ENCODE data around the gene P4HA2.

Gene P4HA2

GRCh38 chr5:132227485-132228240, at the start of gene P4HA2:
TSS of gene P4HA2 (minus strand) at chr5:132227853. CDS start at chr5:132218626, 9,227 bp downstream.
- DNase-seq (ENCODE audit: low read depth in 3 of 3) = peak; percentile 14 to 55 (median 24)

- DNase-seq (ENCODE audit: low read depth in 3 of 3) = no peak
These were observed 49.6 kb upstream of the P4HA2 start for GRCh38 chr5:132277256-132277655.

DNA sequence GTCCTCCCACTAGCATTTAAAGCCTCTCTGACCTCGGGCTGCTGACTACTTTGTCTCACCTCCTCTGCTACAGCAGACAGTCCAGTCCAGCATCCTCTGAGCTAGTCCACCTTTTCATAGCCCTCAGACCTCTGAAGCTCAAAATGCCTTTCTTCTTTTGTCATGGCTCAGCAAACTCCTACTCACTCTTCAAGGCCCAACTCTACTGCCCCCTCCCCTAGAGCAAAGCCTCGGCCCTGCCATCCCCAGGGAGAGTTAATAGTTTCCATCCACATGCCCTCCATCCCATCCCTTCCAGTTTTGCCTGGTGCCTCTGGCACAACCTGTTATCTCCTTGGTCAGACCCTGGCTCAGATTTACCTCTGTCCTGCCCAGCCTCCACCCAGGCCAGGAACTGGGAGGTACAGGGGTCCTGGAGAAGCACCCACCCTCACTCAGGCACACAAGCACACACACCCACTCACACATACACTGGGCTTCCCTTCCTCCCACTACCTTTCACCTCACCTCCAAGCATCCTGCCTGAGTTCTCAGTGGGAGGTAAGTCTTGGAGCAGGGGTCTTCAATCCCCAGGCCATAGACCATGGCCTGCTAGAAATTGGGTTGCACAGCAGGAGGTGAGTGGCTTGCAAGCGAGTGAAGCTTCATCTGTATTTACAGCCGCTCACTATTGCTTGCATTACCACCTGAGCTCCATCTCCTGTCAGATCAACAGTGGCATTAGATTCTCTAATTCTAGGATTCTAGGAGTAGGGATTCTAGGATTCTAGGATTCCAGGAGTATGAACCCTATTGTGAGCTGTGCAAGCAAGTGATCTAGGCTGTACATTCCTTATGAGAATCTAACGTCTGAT, 47.9 kb upstream of the P4HA2 start:
- no peak for DNase-seq (ENCODE audit: low read depth in 3 of 3)

DNA sequence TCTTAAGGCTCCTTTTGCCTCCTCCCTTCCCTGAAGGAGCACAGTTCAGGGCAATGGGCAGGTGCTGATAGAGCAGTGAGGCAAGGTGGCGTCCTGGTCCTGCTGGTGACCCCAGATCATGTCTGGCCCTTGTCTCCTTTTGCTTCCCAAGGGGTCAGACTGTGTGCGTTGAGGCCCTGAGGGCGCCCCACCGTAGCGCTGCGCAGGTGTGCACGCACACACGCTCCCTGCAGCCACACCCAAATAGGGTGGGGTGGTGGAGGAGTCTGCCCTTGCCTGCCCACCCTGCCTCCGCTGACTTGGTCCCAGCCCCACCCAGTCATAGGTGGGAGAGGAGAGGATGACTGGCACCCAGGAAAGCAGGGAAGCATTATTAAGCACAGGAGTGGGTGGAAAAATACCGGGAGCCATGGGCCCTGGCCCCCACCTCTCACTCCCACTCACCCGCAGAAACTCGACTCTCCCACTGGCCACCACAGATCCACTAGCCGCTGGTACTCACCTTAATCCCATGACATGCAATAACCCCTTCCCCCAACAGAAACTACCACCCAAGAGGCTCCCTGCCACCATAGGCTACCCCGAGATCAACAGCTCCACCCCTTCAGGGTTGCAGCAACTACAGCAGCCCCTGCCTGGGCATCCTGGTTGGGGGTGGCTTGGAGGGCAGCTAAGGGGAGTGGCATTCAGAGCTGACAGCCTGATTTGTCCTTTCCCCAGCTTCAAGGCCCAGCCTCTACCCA, 46.6 kb upstream of the P4HA2 start:
- DNase-seq (ENCODE audit: low read depth in 3 of 3) = no peak

- DNase-seq (ENCODE audit: low read depth in 3 of 3) = no peak
These were observed 46.0 kb upstream of the P4HA2 start for GRCh38 chr5:132273631-132274030.

DNA sequence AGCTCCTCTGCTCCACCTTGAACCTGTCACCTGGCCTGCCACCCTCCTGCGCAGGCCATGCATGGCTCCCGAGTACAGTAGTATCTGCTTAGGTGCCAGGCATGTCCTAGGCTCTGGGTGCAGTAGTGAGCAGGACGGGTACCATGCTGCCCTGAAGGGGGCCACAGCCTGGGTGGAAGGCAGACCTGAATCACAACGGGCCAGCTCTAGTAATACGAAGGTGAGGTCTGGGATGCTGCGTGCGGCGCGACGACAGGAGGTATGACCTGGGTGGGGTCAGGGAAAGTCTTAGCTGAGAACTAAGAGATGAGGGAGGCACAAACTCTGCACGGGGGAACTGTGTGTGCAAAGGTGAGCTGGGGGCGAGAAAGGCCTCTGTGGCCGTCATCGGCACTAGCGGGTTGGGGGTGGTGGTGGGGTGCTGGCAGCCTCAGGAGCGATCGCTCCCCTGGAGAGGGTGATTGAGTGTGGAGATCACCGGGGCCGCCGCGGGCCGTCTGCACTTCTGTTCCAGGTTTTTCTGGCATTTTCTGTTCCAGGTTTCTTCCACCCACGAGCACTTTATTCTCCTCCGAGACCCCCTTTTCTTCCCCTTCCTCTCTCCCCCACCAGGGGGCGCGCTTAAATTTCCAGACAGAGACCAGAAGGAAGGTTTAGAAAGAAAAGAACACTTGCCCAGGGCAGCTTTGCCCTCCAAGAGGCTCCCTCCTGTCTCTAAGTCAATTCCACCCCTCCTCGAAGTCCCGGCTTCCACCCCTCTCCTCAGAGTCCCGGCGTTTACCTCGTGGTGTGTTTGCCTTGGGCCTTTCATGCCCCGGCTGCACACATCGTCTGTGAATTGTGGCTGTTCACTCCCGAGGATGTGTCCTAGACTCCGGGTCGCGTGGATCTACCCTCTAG, 44.9 kb upstream of the P4HA2 start:
- DNase-seq (ENCODE audit: low read depth in 3 of 3) = peak; percentile 43 to 70 (median 69)

DNA sequence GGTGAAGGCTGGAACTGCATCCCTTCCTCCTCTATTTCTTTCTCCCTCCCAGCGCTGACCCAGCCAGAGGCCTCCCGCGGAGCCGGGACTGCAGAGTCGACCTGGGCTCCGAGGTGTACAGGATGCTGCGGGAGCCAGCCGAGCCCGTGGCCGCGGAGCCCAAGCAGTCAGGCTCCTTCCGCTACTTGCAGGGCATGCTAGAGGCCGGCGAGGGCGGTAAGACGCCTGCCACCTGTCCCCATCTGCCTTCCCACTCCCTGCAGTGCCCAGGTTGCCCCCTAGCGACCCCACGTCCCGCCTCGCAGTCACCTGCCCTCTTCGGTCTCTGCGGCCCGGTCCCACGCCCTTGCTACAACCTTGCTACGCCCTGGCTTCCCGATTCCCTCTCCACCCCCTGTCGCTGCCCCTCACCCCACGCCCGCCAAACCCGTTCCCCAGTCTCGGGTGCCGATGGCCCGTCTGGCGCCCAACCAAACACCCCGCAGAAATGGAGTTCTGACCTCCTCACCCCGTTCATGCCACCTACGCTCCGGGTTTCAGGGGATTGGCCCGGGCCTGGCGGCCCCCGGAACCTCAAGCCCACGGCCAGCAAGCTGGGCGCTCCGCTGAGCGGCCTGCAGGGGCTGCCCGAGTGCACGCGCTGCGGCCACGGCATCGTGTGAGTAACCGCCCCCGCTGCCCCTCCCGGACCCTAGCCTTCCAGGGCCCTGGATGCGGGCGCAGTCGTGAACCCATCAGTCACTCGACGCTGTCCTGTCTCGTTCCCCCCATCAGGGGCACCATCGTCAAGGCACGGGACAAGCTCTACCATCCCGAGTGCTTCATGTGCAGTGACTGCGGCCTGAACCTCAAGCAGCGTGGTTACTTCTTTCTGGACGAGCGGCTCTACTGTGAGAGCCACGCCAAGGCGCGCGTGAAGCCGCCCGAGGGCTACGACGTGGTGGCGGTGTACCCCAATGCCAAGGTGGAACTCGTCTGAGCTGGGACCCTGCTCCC, 43.9 kb upstream of the P4HA2 start:
- DNase-seq (ENCODE audit: low read depth in 3 of 3) = no peak

DNA sequence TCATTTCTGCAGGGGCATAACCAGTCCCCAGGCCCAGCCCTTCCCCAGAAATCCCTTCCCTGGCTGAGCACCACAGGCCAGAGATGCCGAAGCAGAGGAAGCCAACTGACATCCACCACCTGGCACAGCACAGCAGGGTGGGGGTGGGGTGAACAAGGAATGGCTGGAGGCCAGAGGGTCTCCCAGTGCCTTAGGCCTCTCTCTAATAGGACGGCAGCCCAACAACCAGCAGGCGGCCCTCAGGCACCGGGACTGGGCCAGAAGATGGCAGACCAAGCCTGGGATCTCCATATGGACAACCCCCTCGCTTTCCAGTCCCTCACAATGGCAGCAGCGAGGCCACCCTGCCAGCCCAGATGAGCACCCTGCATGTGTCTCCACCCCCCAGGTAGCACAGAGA, 43.1 kb upstream of the P4HA2 start:
- DNase-seq (ENCODE audit: low read depth in 3 of 3) = no peak

DNA sequence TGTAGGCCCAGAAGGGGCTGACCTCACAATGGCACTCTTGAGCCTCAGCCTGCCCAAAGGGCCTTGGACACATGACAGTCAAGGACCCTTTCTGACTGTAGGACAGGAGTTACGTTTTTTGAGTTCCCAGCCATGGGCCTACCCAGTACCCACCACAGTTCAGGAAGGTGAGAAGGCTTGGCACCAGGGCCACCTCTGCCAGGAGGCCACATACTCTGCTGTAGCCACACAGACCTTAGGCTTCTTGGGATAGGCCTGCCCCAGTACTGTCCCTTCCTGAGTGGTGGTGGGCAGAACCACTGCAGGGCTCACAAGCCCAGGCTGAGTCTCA, 42.6 kb upstream of the P4HA2 start:
- no peak for DNase-seq (ENCODE audit: low read depth in 3 of 3)

- DNase-seq (ENCODE audit: low read depth in 3 of 3) = no peak
These were observed 42.1 kb upstream of the P4HA2 start for GRCh38 chr5:132269635-132270334.

DNA sequence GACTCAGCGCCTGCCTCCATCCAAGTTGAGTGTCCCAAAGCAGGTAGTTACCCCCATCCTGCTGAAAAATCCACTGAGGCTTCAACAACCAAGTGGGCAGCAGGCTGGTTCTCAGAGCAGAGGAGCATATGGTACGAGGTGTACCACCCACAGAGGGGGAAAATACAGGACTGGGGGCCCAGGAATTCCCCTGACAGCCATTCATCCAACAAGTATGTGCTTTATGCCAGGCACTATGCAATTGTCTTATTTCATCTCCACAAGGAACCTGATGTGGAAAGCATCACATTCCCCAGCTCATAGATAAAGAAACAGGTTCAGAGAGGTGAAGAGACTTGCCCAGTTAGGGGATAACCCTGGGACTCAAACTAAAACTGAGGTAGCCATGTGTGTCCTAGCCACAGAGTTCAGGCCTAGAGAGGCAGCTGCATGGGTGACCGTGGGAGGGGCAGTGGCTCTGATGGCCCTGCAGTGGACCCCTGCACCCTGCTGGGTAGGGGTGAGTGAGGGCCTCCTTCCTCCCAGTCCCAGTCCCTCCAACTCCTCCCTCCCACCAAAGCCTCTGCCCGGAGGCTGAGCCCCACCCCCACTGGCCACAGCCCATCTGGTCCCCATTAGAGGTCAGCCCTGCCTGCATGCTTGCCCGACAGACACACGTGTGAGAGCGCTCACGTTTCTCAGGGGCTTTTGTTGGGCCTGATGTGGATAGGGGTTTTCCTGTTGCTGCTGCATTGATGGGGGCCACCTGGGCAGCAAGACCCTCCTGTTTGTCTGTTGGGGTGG, 41.3 kb upstream of the P4HA2 start:
- no peak for DNase-seq (ENCODE audit: low read depth in 3 of 3)

- DNase-seq (ENCODE audit: low read depth in 3 of 3) = no peak
These were observed 40.5 kb upstream of the P4HA2 start for GRCh38 chr5:132267931-132268768.

DNA sequence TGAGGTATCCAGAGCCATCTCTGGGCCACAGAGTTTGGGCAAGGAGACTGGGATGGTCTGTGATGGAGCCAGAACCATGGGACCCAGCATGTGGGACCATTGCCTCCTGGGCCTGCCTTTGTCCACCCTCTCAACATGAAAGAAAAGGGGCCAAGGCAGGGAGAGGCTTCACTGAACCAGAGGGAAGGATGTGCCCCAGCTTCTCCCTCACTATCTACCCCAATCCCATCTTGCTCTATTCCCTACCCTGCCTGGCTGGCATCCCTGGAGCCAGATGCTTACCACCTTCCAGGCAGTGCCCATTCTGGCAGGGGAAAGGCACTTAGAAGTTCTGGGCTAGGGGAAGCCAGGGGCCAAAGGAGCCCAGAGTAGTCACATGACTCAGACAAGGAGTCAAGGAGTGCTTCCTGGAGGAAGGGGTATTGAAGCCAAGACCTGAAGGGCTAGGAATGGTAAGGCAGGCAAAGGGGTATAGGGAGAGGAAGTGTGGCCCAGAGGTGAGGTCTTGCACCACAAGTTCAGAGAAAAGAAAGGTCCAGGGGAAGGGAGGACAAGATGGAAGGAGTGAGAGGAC, 39.6 kb upstream of the P4HA2 start:
- no peak for DNase-seq (ENCODE audit: low read depth in 3 of 3)

DNA sequence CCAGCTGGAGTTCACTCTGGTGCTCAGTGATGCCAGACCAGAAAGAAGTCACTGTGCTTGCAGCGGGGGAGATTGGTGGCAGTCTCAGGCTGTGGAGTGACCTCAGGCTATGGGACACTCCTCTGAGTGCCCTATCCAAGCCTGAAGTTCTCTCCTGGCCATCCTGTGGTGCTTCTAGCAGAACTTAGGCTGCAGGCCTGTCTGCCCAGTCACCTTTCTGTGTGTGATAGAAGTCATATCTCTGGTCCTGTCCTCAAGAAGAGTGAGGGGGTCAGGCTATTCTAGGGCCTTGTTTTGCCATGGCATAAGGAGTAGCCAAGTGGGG, 39.1 kb upstream of the P4HA2 start:
- no peak for DNase-seq (ENCODE audit: low read depth in 3 of 3)

DNA sequence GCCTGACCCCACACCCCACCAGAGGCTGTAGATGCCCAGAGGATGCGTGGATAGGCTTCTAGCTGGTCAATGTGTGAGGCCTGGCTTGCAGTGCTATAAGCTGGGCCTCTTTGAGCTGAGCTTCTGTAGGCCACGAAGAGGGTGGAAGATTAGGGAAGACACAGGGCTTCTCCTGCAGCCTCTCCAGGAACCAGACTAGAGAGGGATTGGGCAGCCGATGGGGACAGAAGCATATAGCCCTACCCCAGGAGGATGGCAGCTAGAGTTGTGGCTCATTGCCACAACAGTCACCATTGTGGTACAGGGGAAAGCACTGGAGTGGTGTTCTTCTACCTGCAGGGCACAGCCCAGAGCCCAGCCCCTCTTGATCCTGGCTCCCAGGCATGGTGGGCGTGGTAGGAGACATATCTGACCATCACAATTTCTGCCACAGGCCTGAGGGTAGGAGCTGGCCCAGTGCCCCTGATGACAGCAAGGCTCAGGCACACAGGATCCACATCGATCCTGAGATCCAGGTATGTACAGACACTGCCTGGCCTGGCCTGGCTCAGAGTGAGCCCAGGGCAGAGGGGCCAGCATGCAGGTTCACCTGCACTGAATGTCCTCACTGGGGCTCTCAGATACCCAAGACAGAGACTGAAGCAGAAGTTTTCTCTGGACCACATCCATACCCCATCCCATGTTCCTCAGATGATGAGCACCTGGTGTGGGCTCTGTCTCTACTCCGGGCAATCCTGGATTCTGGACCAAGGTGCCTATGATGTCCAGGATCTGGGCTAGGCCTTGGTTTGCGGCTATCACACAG, 38.6 kb upstream of the P4HA2 start:
- no peak for DNase-seq (ENCODE audit: low read depth in 3 of 3)

DNA sequence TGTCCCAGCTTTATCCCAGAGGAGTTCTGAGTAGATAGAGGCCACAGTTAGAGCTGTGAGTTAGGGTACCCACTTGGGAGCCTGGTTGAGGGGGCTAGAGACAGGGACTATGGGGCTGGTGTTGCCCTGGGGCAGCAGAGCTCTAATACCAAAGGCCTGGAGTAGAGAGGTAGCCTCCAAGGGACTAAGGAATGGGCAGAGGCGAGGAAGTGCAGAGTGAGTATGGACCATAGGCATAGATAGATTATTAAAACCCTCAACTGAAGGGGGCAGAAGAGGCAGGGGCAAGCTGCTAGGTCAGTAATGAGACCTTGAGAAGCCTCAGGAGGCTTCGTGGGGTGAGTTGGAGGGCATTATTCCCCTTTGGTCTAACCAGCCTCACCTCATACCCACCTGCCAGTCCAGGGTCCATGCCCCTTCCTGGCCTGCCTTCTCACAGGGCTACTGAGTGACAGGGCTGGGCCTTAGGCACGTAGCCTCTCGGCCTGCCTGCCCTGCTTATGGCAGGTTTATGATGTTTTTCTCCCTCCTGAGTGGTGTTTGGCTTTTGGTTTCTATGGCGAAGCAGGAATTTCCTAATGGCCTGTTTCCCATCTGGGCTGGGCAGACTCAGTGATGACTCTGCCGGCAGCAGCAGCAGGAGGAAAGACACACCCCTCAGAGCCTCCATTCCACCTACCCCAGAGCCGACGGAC, 37.8 kb upstream of the P4HA2 start:
- no peak for DNase-seq (ENCODE audit: low read depth in 3 of 3)

All from stimulated activated CD4-positive, alpha-beta T cell treated with anti-CD3 and anti-CD28 coated beads, TNF-alpha, amount 100 ng/mL, for 48 hours (primary cell).